HG02840 (cell line): ENCODE data around the gene JUN.

Experiments
- ATAC-seq: cut with Tn5 transposase; IDR thresholded peaks from one replicate; pipeline ENCODE4 v1.9.1; 2021; ENCODE audit warnings: mild to moderate bottlenecking, moderate library complexity, moderate number of reproducible peaks; ENCODE audit not compliant: unreplicated experiment, low FRiP score

Gene JUN

GRCh38 chr1:58784758-58785441, 1.1 kb upstream of the JUN start:
- ATAC-seq, result no peak

DNA sequence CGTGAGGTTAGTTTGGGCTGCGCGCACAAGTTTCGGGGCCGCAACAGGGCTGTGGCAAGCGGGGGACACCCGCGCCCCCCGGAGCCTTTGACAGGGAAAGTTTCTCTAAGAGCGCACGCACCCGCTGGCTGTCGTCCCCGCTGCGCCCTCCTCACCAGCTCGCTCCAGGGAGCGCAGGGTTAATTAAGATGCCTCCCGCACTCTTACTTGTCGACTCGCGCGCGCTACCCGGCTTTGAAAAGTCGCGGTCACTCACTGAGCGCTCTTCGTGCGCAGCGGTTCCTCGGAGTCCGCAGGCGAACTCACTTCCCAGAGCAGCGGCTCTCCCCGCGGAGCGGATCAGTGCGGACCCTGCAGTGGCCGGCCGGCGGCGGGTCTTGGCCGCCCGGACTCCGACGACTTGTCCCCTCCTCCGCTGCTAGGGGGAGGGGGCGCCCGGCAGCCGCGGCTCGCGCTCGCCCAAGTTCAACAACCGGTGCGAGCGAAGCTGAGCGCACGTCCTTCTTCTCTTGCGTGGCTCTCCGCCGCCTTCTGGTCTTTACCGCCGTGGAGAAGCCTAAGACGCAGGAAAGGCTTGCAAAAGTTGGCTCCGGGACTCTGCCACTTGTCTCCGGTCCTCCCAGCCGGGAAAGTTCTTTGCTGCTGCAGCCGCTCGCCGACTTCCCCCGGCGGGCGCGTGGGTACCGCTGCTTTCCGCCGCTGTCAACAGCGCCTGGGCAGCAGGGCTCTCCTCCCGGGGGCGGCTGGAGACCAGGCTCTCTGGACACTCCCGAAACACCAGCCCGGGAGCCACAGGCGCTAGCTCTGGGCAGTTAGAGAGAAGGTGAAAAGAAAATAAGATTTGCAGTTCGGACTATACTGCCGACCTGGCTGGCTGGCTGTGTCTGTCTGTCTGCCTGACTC, 506 bp downstream of the JUN start:
- peak; percentile 1 for ATAC-seq

DNA sequence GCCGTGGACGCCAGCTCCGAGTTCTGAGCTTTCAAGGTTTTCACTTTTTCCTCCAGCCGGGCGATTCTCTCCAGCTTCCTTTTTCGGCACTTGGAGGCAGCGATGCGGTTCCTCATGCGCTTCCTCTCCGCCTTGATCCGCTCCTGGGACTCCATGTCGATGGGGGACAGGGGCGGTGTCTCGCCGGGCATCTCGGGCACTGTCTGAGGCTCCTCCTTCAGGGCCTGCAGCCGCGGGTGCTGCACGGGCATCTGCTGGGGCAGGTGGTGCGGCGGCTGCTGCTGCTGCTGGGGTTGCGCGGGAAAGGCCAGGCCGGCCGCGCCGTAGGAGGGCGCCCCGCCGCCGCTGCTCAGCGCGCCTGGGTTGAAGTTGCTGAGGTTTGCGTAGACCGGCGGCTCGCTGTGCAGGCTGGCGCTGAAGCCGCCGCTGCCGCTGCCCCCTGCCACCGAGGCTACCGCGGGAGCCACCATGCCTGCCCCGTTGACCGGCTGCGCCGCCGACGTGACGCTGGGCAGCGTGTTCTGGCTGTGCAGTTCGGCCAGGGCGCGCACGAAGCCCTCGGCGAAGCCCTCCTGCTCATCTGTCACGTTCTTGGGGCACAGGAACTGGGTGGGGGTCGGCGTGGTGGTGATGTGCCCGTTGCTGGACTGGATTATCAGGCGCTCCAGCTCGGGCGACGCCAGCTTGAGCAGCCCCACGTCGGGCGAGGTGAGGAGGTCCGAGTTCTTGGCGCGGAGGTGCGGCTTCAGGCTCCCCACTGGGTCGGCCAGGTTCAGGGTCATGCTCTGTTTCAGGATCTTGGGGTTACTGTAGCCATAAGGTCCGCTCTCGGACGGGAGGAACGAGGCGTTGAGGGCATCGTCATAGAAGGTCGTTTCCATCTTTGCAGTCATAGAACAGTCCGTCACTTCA, 1.4 kb downstream of the JUN start:
- no peak for ATAC-seq

DNA sequence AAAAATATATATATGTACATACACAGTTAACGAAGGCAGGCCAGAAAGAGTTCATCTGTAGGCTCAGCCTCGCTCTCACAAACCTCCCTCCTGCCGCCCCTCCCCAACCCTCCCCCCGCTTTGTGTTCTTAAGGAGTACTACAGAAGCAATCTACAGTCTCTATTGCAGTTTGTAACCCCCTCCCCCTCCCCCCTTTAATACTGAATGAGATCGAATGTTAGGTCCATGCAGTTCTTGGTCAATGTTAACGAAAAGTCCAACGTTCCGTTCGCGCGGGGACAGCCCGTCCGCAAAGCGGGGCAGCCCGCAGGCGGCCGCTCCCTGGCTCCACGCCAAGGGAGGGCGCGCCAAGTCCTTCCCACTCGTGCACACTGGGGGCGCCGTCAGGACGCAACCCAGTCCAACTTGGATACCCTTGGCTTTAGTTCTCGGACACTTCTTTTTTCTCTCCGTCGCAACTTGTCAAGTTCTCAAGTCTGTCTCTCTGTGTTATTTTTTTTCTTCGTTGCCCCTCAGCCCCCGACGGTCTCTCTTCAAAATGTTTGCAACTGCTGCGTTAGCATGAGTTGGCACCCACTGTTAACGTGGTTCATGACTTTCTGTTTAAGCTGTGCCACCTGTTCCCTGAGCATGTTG, 2.2 kb downstream of the JUN start:
- ATAC-seq, result no peak

DNA sequence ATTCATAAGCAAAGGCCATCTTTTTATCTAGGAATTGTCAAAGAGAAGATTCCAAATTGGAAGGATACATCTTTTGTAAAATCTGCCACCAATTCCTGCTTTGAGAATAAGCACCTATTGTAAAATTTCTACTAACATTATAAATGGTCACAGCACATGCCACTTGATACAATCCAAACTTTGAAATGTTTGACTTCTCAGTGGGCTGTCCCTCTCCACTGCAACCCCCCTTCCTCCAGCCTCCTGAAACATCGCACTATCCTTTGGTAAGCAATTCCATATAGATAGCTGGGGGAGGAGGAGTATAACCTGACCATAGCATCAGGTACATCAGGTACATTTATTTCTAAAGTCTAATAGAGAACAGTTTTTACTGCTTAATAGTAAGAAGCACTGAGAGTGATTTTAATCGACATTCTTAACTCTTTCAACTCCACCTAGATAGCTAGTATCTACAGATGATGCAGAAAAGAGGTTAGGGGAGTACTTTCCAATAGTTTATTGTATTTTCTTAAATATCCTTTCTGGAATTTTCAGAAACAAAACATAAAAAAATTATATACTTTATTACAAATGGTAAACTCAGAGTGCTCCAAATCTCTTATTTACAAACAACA, 2.9 kb downstream of the JUN start:
- ATAC-seq, result no peak

GRCh38 chr1:58780411-58780810, 3.4 kb downstream of the JUN start:
- ATAC-seq, result no peak

DNA sequence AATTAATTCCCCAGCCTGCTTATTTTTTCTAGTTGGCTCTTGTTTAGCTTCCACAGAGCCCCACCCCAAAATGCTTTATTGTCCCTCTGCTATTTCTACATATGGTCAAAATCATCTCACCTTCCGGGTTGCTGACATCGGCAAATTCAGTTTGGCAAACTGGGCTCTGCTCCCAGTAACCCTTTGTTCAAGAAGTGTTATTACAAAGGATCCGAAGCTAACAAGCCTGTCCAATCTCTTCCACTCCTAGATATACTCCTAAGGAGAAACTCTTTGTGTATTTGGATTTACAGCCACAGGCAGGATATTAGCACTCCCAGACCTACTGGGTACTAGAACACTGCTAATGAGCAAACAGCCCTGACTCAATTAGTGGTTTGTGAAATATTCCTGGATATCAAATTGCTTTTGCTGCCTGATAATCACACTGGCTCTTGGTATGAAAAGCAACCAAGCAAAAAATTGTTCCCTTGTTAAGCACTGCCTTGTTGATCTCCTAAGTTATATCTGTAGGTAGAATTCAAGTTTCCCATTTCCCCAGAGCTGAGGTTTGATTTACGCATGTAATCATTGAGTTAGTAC, 4.0 kb downstream of the JUN start:
- no peak for ATAC-seq

GRCh38 chr1:58779059-58779754, 4.6 kb downstream of the JUN start:
- no peak for ATAC-seq

DNA sequence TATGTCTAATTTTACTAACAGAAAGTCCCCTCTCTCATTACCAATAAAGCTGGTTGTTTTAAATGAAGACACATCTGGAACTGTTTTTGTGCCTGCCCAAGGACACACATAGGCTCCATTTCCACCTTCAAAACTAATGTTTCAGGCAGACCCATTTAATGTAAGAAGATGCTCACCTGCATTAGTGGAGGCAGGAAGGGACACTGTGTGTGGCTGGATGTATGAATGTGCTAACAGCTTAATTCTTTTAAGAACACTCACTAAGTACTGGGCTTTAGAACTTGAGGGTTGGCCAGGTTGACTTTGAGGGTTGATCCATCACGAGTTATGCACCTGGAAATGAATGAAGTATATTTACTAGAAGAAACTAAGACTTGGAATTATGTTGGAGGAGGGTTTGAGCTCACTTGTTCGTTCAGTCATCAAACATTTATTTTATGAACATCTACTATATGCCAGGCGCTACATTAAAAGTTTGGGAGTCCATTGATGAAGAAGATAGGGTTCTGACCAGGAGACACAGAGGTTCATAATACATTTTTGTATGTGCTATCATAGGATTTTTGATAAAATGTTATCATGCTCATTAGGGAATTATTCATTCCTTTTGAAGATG, 5.4 kb downstream of the JUN start:
- no peak for ATAC-seq

DNA sequence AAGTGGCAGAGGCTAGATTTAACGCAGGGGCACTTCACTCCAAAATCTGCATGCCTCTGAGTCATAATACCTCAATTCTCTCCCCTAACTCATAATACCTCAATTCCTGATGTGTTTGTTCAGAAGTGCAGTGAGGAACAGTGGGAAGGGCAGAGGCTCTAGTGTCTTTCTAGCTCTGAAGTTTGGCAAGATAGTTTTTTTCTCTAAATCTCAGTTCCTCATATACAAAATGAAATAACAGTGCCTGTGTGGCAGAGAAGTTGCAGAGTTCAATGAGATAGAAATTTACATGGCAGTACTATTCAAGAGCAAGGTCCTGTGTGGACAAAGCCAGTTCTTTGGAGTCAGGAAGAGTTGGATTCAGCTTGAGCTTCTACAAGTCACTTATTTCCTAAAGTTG, 9.8 kb downstream of the JUN start:
- ATAC-seq, result no peak

GRCh38 chr1:58773406-58773840, 10.4 kb downstream of the JUN start:
- no peak for ATAC-seq

GRCh38 chr1:58769809-58770320, 14.0 kb downstream of the JUN start:
- no peak for ATAC-seq

- ATAC-seq, result no peak
Measured at GRCh38 chr1:58768971-58769808, 14.7 kb downstream of the JUN start.

- no peak for ATAC-seq
Measured at GRCh38 chr1:58768191-58768731, 15.6 kb downstream of the JUN start.

DNA sequence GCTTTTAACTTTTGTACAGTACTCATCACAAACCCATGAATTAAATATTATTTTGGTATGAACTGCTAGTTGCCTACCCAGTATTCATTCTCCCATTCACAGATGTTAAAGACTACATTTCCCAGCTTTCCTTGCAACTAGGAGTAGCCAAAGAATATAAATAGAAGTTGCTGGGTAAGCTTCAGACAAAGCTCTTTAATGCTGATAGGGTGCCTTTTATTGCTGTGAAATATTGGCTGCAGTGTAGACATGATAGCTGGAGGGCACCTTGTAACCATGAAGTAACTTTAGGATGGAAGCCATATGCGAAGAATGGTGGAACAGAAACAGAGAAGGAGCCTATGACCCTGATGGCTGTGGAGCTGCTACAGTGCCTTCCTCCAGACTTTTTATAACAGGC, 16.7 kb downstream of the JUN start:
- no peak for ATAC-seq

- no peak for ATAC-seq
Measured at GRCh38 chr1:58765441-58765840, 18.4 kb downstream of the JUN start.

GRCh38 chr1:58765006-58765405, 18.8 kb downstream of the JUN start:
- ATAC-seq, result no peak
